HepG2 (cell line): Measurements from ENCODE around the gene QKI. TPM values are rescaled to one million over a fixed set of nuclear protein-coding genes. Genes with fewer than 3 reads are reported as not detected.

Experiments
- ATAC-seq: fragments of 200-7000 bp; cut with Tn5 transposase; 3 replicates; pipeline ENCODE4 v1.9.1; 2020; ENCODE audit warnings: mild to moderate bottlenecking, moderate library complexity
- BruUV-seq: library from RNA; stranded (reverse); fragments of 400-500 nt; replicated peaks from 2 replicates; lab custom pipeline; 2021; lab: Mats Ljungman, UMichigan
- CTCF ChIA-PET: fragments of 300-600 bp; formaldehyde crosslinking; extraction: SDS; loops from one replicate; lab custom pipeline; 2021; ENCODE audit warnings: low total read pairs, inconsistent platforms, low intra/inter-chr PET ratio; lab: Yijun Ruan, JAX
- POLR2A ChIA-PET: fragments of 350-600 bp; sonication (Branson Sonifier 250); formaldehyde crosslinking; loops from one replicate; lab custom pipeline; 2020; ENCODE audit warnings: antibody characterized with exemption, inconsistent platforms; lab: Yijun Ruan, JAX
- DNase-seq: peaks from one replicate; pipeline ENCODE4 v3.0.0-alpha.2; 2015; ENCODE audit warnings: low spot score
- FAIRE-seq: peaks from 3 replicates; lab custom pipeline; 2011; peaks lifted over from hg19 to GRCh38; lab: Jason Lieb, UNC
- H2AFZ ChIP-seq: one replicate; pipeline ENCODE4 v1.6.1; 2011; ENCODE audit warnings: low read length, inconsistent platforms
- H3K27ac ChIP-seq: fragments of 300-600 bp; 3 replicates; pipeline ENCODE4 v1.8.0; 2011; ENCODE audit warnings: mixed run types, mild to moderate bottlenecking, mixed read lengths, low read length, inconsistent platforms; ENCODE audit not compliant: insufficient read depth; ENCODE audit errors: extremely low read length
- H3K27me3 ChIP-seq, 2 experiments: fragments of 200-600 bp in 1 of 2; 2 replicates in 1 of 2; 3 replicates in 1 of 2; pipeline versions ENCODE4 v1.6.0 to v1.8.0; 2011; ENCODE audit warnings: low read length in 2 of 2, mild to moderate bottlenecking in 2 of 2, moderate library complexity in 2 of 2, inconsistent platforms in 1 of 2; ENCODE audit not compliant: insufficient read depth in 2 of 2, control insufficient read depth in 1 of 2
- H3K36me3 ChIP-seq, 2 experiments: fragments of 200-600 bp in 1 of 2; replicated peaks in 1 of 2; 2 replicates in 1 of 2; 3 replicates in 1 of 2; pipeline versions ENCODE4 v1.5.1 to v1.8.0; 2011; ENCODE audit warnings: low read length in 2 of 2, inconsistent platforms in 1 of 2; ENCODE audit not compliant: insufficient read depth in 2 of 2, control insufficient read depth in 1 of 2
- H3K4me1 ChIP-seq: 2 replicates; pipeline ENCODE4 v1.5.1; 2012; ENCODE audit warnings: low read length, inconsistent platforms; ENCODE audit not compliant: insufficient read depth
- H3K4me2 ChIP-seq: 2 replicates; pipeline ENCODE4 v1.6.0; 2011; ENCODE audit warnings: low read depth, low read length, inconsistent platforms
- H3K4me3 ChIP-seq, 3 experiments: fragments of 200-600 bp in 1 of 3; sonication (generic), shearing (Covaris generic) in 1 of 3; replicated peaks in 1 of 3; 2 replicates each; pipeline ENCODE4 v1.5.1; 2011 to 2016; ENCODE audit warnings: low read length in 3 of 3, inconsistent platforms in 2 of 3, low read depth in 2 of 3, mild to moderate bottlenecking in 2 of 3, control low read depth in 1 of 3, mixed read lengths in 1 of 3; ENCODE audit not compliant: insufficient read depth in 1 of 3
- H3K79me2 ChIP-seq: one replicate; pipeline ENCODE4 v1.6.1; 2011; ENCODE audit warnings: low read length, inconsistent platforms; ENCODE audit not compliant: insufficient read depth
- H3K9ac ChIP-seq: 2 replicates; pipeline ENCODE4 v1.6.0; 2011; ENCODE audit warnings: mild to moderate bottlenecking, low read depth, low read length, inconsistent platforms; ENCODE audit not compliant: insufficient read depth
- H3K9me3 ChIP-seq: 2 replicates; pipeline ENCODE4 v1.5.1; 2012; ENCODE audit warnings: mild to moderate bottlenecking, low read length
- H4K20me1 ChIP-seq: 2 replicates; pipeline ENCODE4 v1.6.0; 2011; ENCODE audit warnings: inconsistent platforms, mild to moderate bottlenecking, low read length, moderate library complexity; ENCODE audit not compliant: insufficient read depth
- FOSL1 ChIP-seq: sonication (generic); formaldehyde crosslinking; IDR thresholded peaks from 2 replicates; pipeline ENCODE4 v1.9.0; 2021; ENCODE audit warnings: missing genetic modification reagents, borderline replicate concordance
- IKZF1 ChIP-seq: fragments of 450-650 bp; IDR thresholded peaks from 2 replicates; pipeline ENCODE4 v1.7.1; 2016
- PHF8 ChIP-seq: sonication (generic); formaldehyde crosslinking; IDR thresholded peaks from 2 replicates; pipeline ENCODE4 v1.5.0; 2020; ENCODE audit warnings: missing genetic modification reagents
- RFX1 ChIP-seq: fragments of 450-650 bp; IDR thresholded peaks from 2 replicates; pipeline ENCODE4 v1.6.1; 2017
- SIX4 ChIP-seq: sonication (generic); formaldehyde crosslinking; IDR thresholded peaks from 2 replicates; pipeline ENCODE4 v1.4.0; 2020; ENCODE audit warnings: missing genetic modification reagents
- ZNF44 ChIP-seq: sonication (generic); formaldehyde crosslinking; IDR thresholded peaks from 2 replicates; pipeline ENCODE4 v1.5.1; 2020; ENCODE audit warnings: mild to moderate bottlenecking, missing genetic modification reagents
- ZNF547 ChIP-seq: sonication (generic); formaldehyde crosslinking; IDR thresholded peaks from 2 replicates; pipeline ENCODE4 v1.5.1; 2020; ENCODE audit warnings: mild to moderate bottlenecking, missing genetic modification reagents
- ZNF788 ChIP-seq: sonication (generic); formaldehyde crosslinking; IDR thresholded peaks from 2 replicates; pipeline ENCODE4 v1.5.0; 2020; ENCODE audit warnings: mild to moderate bottlenecking, missing genetic modification reagents, borderline replicate concordance
- ZSCAN12 ChIP-seq: sonication (generic); formaldehyde crosslinking; IDR thresholded peaks from 2 replicates; pipeline ENCODE4 v1.9.0; 2021; ENCODE audit warnings: mild to moderate bottlenecking, missing genetic modification reagents
- in situ Hi-C: cut with HindIII; loops from 2 replicates; pipeline ENCODE4 v1.10.0; 2017; ENCODE audit warnings: low pct_unique_long_range_greater_than_20kb; ENCODE audit not compliant: extremely low pct_ligation_motif_present
- intact Hi-C: fragments of 100-400 bp; cut with micrococcal nuclease; formaldehyde crosslinking; loops from one replicate; pipeline ENCODE4 v1.10.0; 2022; ENCODE audit not compliant: unreplicated experiment
- polyA plus RNA-seq, 8 experiments: library from polyadenylated mRNA; depleted of rRNA in 3 of 8; stranded (reverse) in 7 of 8; unstranded in 1 of 8; fragments of >200 nt; fragmentation: Illumina TruSeq in 4 of 8; extraction: Trizol in 4 of 8; gene quantifications; 2 replicates each; pipeline versions ENCODE4 v1.2.1 to v1.2.3, GENCODE V29; 2011 to 2016; ENCODE audit warnings: low read depth in 4 of 8, missing spikeins in 1 of 8, mixed read lengths in 1 of 8; ENCODE audit not compliant: insufficient read depth in 1 of 8
- total RNA-seq, 5 experiments: library from RNA; depleted of rRNA; stranded (reverse); fragments of >200 nt; fragmentation: Illumina TruSeq; extraction: Trizol; gene quantifications; 2 replicates each; pipeline ENCODE4 v1.2.3, GENCODE V29; 2016; ENCODE audit warnings: low read depth in 1 of 5
- TF ChIP-seq, protein P1 (sequence below): sonication (generic); formaldehyde crosslinking; IDR thresholded peaks from 2 replicates; pipeline ENCODE4 v1.4.0; 2020; ENCODE audit warnings: missing genetic modification reagents, borderline replicate concordance
- TF ChIP-seq, protein P2 (sequence below): sonication (generic); formaldehyde crosslinking; IDR thresholded peaks from 2 replicates; pipeline ENCODE4 v1.4.0; 2020; ENCODE audit warnings: mild to moderate bottlenecking, missing genetic modification reagents
- TF ChIP-seq, protein P3 (sequence below), 2 experiments: IDR thresholded peaks; 2 replicates each; pipeline ENCODE4 v1.6.1; 2011 to 2012; ENCODE audit warnings: low read length in 2 of 2, borderline replicate concordance in 1 of 2, low read depth in 1 of 2, mild to moderate bottlenecking in 1 of 2, moderate library complexity in 1 of 2
- TF ChIP-seq, protein P4 (sequence below): sonication (generic); formaldehyde crosslinking; IDR thresholded peaks from 2 replicates; pipeline ENCODE4 v1.4.0; 2020; ENCODE audit warnings: missing genetic modification reagents, mild to moderate bottlenecking, borderline replicate concordance

QKI gene
- total and polyA plus RNA-seq, 2 of the 13 experiments (the other 11 are each of a cell fraction or from before 2014, with no cell fraction given), result 136 to 137 TPM

DNA sequence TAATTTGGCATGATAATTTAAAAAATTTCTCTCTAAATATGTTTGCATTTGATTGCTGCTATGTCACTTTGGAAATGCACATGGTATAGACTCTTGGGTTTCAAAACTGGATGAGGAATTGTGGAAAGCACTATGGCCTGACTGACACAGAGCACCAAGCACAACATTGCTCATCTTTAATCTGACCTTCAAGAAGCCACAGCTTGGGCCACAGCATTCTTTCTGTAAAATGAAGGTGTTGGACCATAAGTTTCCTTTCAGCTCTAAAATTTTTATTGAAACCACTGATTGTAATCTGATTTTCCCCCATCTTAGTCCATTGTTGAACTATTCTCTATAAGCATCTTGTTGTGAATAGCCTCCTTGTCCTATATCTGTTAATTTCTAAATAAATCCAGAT, 41.0 kb downstream of the QKI start:
- in situ Hi-C loops (no loop called here), intact Hi-C loops (no loop called here)
- Histone ChIP-seq H3K27me3 (no peaks in the 10 kb centered on the region), H3K27ac (no peak overlapping the region), H3K4me3 (no peak overlapping the region), H3K36me3 (peaks cover 0 to 18% of the 10 kb centered on the region in 2 experiments; a peak in 4 of 5 replicates), H3K79me2 (peaks cover 99% of the 10 kb centered on the region), H3K9me3 (no peaks in the 10 kb centered on the region), H2AFZ (no peak overlapping the region), H3K4me1 (no peaks in the 10 kb centered on the region), H4K20me1 (peaks cover 18% of the 10 kb centered on the region), H3K4me2 (no peak overlapping the region), H3K9ac (no peak overlapping the region)
- BruUV-seq, result TSS peak; percentile 23
- POLR2A ChIA-PET, result no interaction called here
- no peak for ATAC-seq
- no peak for DNase-seq
- CTCF ChIA-PET, result no interaction called here
- FAIRE-seq, result no peak
- no peak for TF ChIP-seq SIX4 (CRISPR knock-in tag)
- TF ChIP-seq, protein P1, sequence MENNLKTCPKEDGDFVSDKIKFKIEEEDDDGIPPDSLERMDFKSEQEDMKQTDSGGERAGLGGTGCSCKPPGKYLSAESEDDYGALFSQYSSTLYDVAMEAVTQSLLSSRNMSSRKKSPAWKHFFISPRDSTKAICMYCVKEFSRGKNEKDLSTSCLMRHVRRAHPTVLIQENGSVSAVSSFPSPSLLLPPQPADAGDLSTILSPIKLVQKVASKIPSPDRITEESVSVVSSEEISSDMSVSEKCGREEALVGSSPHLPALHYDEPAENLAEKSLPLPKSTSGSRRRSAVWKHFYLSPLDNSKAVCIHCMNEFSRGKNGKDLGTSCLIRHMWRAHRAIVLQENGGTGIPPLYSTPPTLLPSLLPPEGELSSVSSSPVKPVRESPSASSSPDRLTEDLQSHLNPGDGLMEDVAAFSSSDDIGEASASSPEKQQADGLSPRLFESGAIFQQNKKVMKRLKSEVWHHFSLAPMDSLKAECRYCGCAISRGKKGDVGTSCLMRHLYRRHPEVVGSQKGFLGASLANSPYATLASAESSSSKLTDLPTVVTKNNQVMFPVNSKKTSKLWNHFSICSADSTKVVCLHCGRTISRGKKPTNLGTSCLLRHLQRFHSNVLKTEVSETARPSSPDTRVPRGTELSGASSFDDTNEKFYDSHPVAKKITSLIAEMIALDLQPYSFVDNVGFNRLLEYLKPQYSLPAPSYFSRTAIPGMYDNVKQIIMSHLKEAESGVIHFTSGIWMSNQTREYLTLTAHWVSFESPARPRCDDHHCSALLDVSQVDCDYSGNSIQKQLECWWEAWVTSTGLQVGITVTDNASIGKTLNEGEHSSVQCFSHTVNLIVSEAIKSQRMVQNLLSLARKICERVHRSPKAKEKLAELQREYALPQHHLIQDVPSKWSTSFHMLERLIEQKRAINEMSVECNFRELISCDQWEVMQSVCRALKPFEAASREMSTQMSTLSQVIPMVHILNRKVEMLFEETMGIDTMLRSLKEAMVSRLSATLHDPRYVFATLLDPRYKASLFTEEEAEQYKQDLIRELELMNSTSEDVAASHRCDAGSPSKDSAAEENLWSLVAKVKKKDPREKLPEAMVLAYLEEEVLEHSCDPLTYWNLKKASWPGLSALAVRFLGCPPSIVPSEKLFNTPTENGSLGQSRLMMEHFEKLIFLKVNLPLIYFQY, result no peak
- TF ChIP-seq PHF8 (CRISPR knock-in tag), result no peak
- TF ChIP-seq, protein P2, sequence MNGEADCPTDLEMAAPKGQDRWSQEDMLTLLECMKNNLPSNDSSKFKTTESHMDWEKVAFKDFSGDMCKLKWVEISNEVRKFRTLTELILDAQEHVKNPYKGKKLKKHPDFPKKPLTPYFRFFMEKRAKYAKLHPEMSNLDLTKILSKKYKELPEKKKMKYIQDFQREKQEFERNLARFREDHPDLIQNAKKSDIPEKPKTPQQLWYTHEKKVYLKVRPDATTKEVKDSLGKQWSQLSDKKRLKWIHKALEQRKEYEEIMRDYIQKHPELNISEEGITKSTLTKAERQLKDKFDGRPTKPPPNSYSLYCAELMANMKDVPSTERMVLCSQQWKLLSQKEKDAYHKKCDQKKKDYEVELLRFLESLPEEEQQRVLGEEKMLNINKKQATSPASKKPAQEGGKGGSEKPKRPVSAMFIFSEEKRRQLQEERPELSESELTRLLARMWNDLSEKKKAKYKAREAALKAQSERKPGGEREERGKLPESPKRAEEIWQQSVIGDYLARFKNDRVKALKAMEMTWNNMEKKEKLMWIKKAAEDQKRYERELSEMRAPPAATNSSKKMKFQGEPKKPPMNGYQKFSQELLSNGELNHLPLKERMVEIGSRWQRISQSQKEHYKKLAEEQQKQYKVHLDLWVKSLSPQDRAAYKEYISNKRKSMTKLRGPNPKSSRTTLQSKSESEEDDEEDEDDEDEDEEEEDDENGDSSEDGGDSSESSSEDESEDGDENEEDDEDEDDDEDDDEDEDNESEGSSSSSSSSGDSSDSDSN (CRISPR knock-in tag), result no peak
- no peak for TF ChIP-seq ZSCAN12 (CRISPR knock-in tag)
- no peak for TF ChIP-seq ZNF788 (CRISPR knock-in tag)
- TF ChIP-seq ZNF44 (CRISPR knock-in tag), result no peak
- TF ChIP-seq IKZF1, result no peak
- TF ChIP-seq ZNF547, result no peak
- no peak for TF ChIP-seq RFX1
- no peak for TF ChIP-seq FOSL1 (CRISPR knock-in tag)
- TF ChIP-seq, protein P3, sequence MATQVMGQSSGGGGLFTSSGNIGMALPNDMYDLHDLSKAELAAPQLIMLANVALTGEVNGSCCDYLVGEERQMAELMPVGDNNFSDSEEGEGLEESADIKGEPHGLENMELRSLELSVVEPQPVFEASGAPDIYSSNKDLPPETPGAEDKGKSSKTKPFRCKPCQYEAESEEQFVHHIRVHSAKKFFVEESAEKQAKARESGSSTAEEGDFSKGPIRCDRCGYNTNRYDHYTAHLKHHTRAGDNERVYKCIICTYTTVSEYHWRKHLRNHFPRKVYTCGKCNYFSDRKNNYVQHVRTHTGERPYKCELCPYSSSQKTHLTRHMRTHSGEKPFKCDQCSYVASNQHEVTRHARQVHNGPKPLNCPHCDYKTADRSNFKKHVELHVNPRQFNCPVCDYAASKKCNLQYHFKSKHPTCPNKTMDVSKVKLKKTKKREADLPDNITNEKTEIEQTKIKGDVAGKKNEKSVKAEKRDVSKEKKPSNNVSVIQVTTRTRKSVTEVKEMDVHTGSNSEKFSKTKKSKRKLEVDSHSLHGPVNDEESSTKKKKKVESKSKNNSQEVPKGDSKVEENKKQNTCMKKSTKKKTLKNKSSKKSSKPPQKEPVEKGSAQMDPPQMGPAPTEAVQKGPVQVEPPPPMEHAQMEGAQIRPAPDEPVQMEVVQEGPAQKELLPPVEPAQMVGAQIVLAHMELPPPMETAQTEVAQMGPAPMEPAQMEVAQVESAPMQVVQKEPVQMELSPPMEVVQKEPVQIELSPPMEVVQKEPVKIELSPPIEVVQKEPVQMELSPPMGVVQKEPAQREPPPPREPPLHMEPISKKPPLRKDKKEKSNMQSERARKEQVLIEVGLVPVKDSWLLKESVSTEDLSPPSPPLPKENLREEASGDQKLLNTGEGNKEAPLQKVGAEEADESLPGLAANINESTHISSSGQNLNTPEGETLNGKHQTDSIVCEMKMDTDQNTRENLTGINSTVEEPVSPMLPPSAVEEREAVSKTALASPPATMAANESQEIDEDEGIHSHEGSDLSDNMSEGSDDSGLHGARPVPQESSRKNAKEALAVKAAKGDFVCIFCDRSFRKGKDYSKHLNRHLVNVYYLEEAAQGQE (IDR thresholded peaks at IDR 0.05; ENCODE audit: borderline replicate concordance in 1 of 2, low read depth in 1 of 2, low read length in 2 of 2), result no peak
- TF ChIP-seq, protein P4, sequence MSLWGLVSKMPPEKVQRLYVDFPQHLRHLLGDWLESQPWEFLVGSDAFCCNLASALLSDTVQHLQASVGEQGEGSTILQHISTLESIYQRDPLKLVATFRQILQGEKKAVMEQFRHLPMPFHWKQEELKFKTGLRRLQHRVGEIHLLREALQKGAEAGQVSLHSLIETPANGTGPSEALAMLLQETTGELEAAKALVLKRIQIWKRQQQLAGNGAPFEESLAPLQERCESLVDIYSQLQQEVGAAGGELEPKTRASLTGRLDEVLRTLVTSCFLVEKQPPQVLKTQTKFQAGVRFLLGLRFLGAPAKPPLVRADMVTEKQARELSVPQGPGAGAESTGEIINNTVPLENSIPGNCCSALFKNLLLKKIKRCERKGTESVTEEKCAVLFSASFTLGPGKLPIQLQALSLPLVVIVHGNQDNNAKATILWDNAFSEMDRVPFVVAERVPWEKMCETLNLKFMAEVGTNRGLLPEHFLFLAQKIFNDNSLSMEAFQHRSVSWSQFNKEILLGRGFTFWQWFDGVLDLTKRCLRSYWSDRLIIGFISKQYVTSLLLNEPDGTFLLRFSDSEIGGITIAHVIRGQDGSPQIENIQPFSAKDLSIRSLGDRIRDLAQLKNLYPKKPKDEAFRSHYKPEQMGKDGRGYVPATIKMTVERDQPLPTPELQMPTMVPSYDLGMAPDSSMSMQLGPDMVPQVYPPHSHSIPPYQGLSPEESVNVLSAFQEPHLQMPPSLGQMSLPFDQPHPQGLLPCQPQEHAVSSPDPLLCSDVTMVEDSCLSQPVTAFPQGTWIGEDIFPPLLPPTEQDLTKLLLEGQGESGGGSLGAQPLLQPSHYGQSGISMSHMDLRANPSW (CRISPR knock-in tag), result no peak
